ENCODE results near the gene SMG6. TPM values are rescaled to one million over a fixed set of nuclear protein-coding genes. Genes with fewer than 3 reads are reported as not detected.

Gene SMG6
- total and polyA plus RNA-seq, 2 of the 8 experiments (the other 6 are each of a cell fraction or from before 2014, with no cell fraction given), result 18.5 to 25.2 TPM

GRCh38 chr17:2033153-2033552 is 270.4 kb downstream of the SMG6 start:
- no peak overlapping the region for H3K4me3 ChIP-seq (ENCODE audit: extremely low read depth in 1 of 4, insufficient read depth in 2 of 4, low read depth in 3 of 4, low read length in 4 of 4)
- peaks cover 2 to 6% (median 4%) of the 10 kb centered on the region in 4 experiments; a peak in 4 of 7 replicates for H3K4me1 ChIP-seq (replicated peaks in 1 of 4; ENCODE audit: control insufficient read depth in 3 of 4, insufficient read depth in 4 of 4, low read length in 3 of 4)
- no peak overlapping the region for H4K91ac ChIP-seq (replicated peaks; ENCODE audit: insufficient read length, low read length)
- H3K27me3 ChIP-seq (replicated peaks in 1 of 4; ENCODE audit: control insufficient read depth in 3 of 4, extremely low read depth in 1 of 4, insufficient read depth in 3 of 4, low read length in 3 of 4), result peaks cover 14 to 17% (median 17%) of the 10 kb centered on the region in 4 experiments
- H3K4ac ChIP-seq (replicated peaks; ENCODE audit: insufficient read length, low read depth, low read length), result no peak overlapping the region
- H3K23me2 ChIP-seq (ENCODE audit: low read depth, low read length), result peaks cover 6% of the 10 kb centered on the region; the same call in 1 of the 2 replicates
- no peak overlapping the region for H3K4me2 ChIP-seq (ENCODE audit: insufficient read depth in 1 of 2, low read depth in 2 of 2, low read length in 2 of 2)
- H3K27ac ChIP-seq (ENCODE audit: low read depth, low read length), result no peak overlapping the region
- no peak overlapping the region for H2BK5ac ChIP-seq (ENCODE audit: low read depth, low read length)
- no peak overlapping the region for H2AFZ ChIP-seq (ENCODE audit: low read length)
- no peak overlapping the region for H3K18ac ChIP-seq (ENCODE audit: extremely low read depth, low read length)
- H4K8ac ChIP-seq (ENCODE audit: extremely low read depth, insufficient read depth, low read length), result no peak overlapping the region
- H3K9me3 ChIP-seq (ENCODE audit: insufficient read depth in 2 of 2, low read depth in 1 of 2, low read length in 1 of 2), result no peaks in the 10 kb centered on the region
- no peak overlapping the region for H3K14ac ChIP-seq (ENCODE audit: insufficient read length)
- no peak overlapping the region for H3K23ac ChIP-seq (ENCODE audit: insufficient read length)
- peaks cover 0 to 7% of the 10 kb centered on the region in 2 experiments for H4K20me1 ChIP-seq (replicated peaks in 1 of 2; ENCODE audit: control insufficient read depth in 1 of 2, insufficient read depth in 2 of 2, low read length in 2 of 2)
- FAIRE-seq, result no peak
- H2BK120ac ChIP-seq (replicated peaks; ENCODE audit: low read depth, low read length), result no peak overlapping the region
- H2BK15ac ChIP-seq (ENCODE audit: low read length), result no peak overlapping the region
- H2BK12ac ChIP-seq (ENCODE audit: low read depth, low read length), result no peak overlapping the region
- H3K56ac ChIP-seq (replicated peaks; ENCODE audit: insufficient read length, low read depth, low read length), result no peak overlapping the region
- ChIA-PET CTCF (ENCODE audit: partially characterized antibody) (interaction anchor here (0.5 to 4.4 kb wide), 7 partner anchors 22 to 400 kb away, joined by 3 to 15 read pairs (median 3); partner anchors contain the start of gene HIC1), POLR2A (ENCODE audit: partially characterized antibody) (no interaction called here)
- no peak overlapping the region for H4K5ac ChIP-seq (ENCODE audit: insufficient read length, low read depth, low read length)
- H2AK5ac ChIP-seq (ENCODE audit: low read depth, low read length), result no peak overlapping the region
- 85% methylated on average over 7 of the region's 7 CpGs; no CpG with 5 or more reads in 1 of the 2 experiments for WGBS, 2 experiments (ENCODE audit: extremely low coverage in 1 of 2, insufficient coverage in 1 of 2, insufficient read length in 1 of 2, insufficient replicate concordance in 2 of 2, low coverage in 1 of 2, low lambda C conversion rate in 2 of 2, missing lambda C conversion rate in 1 of 2)
- H3K36me3 ChIP-seq (ENCODE audit: control insufficient read depth in 2 of 4, insufficient read depth in 4 of 4, low read length in 3 of 4), result peaks cover 0 to 5% (median 1%) of the 10 kb centered on the region in 4 experiments; a peak in 3 of 8 replicates
- no peak for DNase-seq (ENCODE audit: low read depth in 1 of 2, low spot score in 2 of 2)
- no peaks in the 10 kb centered on the region for H3K79me1 ChIP-seq (ENCODE audit: low read depth, low read length)
- no peaks in the 10 kb centered on the region for H3K79me2 ChIP-seq (ENCODE audit: control insufficient read depth in 1 of 2, insufficient read depth in 2 of 2, low read length in 2 of 2)
- no peak overlapping the region for H3K9ac ChIP-seq (replicated peaks in 1 of 4; ENCODE audit: extremely low read depth in 1 of 4, low read depth in 3 of 4, low read length in 3 of 4)
- H2BK20ac ChIP-seq (ENCODE audit: low read length), result no peak overlapping the region
- TF ChIP-seq JUND (IDR thresholded peaks at IDR 0.05; ENCODE audit: low read length) (no peak), KDM5A (IDR thresholded peaks at IDR 0.05; ENCODE audit: low read length) (no peak), RBBP5 (IDR thresholded peaks at IDR 0.05; ENCODE audit: borderline replicate concordance, low read depth, low read length) (no peak), KDM1A (IDR thresholded peaks at IDR 0.05; ENCODE audit: borderline replicate concordance, low read length) (no peak), JUN (IDR thresholded peaks at IDR 0.05; ENCODE audit: low read depth, low read length) (no peak), RNF2 (IDR thresholded peaks at IDR 0.05; ENCODE audit: borderline replicate concordance, low read depth, low read length, missing control alignments, poor library complexity, severe bottlenecking) (no peak), BRCA1 (IDR thresholded peaks at IDR 0.05; ENCODE audit: low read depth, low read length) (no peak), MAX (IDR thresholded peaks at IDR 0.05) (no peak), TAF7 (optimal IDR thresholded peaks at IDR 0.05; ENCODE audit: borderline replicate concordance, low read depth, low read length) (no peak), FOSL1 (IDR thresholded peaks at IDR 0.05; ENCODE audit: insufficient read depth, low read depth, low read length) (no peak), BACH1 (IDR thresholded peaks at IDR 0.05; ENCODE audit: low read length) (no peak), NRF1 (IDR thresholded peaks at IDR 0.05; ENCODE audit: low read depth, low read length) (no peak), TEAD4 (IDR thresholded peaks at IDR 0.05; ENCODE audit: low read depth, low read length) (no peak), BCL11A (IDR thresholded peaks at IDR 0.05; ENCODE audit: low read depth in 2 of 2, low read length in 2 of 2) (no peak), CEBPB (IDR thresholded peaks at IDR 0.05; ENCODE audit: low read depth, low read length) (no peak)
